ENCODE results near the gene TMEM167B. TPM values are rescaled to one million over a fixed set of nuclear protein-coding genes. Genes with fewer than 3 reads are reported as not detected.

TMEM167B gene
- polyA plus RNA-seq, 4 donors = 11.4 to 32.7 (median 17.1) TPM

GRCh38 chr1:109112652-109113285 lies 22.2 kb downstream of the TMEM167B start:
- FAIRE-seq (no peak), DNase-seq (peak; percentile 87 to 95)
- 8 to 23% (median 16%) methylated on average over 31 of the region's 31 CpGs for WGBS, 3 donors
- Histone ChIP-seq H3K9me3 (ENCODE audit: control insufficient read depth in 2 of 2, insufficient read depth in 1 of 2, low read depth in 1 of 2, low read length in 1 of 2) (no peaks in the 10 kb centered on the region), H3K4me1 (ENCODE audit: control insufficient read depth in 3 of 3, insufficient read depth in 2 of 3, low read depth in 1 of 3, low read length in 2 of 3) (peaks cover 0 to 17% (median 0%) of the 10 kb centered on the region in 3 donors), H3K4me3 (ENCODE audit: low read depth in 1 of 3, low read length in 3 of 3) (peak overlapping the region in 1 of 3 donors; percentile 62), H3K36me3 (ENCODE audit: control insufficient read depth in 3 of 3, insufficient read depth in 2 of 3, low read depth in 1 of 3, low read length in 3 of 3) (no peaks in the 10 kb centered on the region), H3K27ac (ENCODE audit: low read depth in 1 of 3, low read length in 2 of 3) (no peak overlapping the region), H3K27me3 (ENCODE audit: control insufficient read depth in 3 of 3, insufficient read depth in 3 of 3, low read length in 3 of 3) (peaks cover 0 to 15% (median 0%) of the 10 kb centered on the region in 3 donors)

- H3K9me3 ChIP-seq (ENCODE audit: control insufficient read depth in 2 of 2, insufficient read depth in 1 of 2, low read depth in 1 of 2, low read length in 1 of 2) = no peaks in the 10 kb centered on the region
- WGBS, 3 donors = 1% methylated on average over 48 to 56 of the region's 56 CpGs
- peak within 1 kb of the TSS in 2 of 3 donors; percentile 6 to 59 for H3K27ac ChIP-seq (ENCODE audit: low read depth in 1 of 3, low read length in 2 of 3)
- DNase-seq = peak; percentile 87
- H3K4me3 ChIP-seq (ENCODE audit: low read depth in 1 of 3, low read length in 3 of 3) = peak within 1 kb of the TSS in 2 of 3 donors; percentile 54 to 62
- H3K27me3 ChIP-seq (ENCODE audit: control insufficient read depth in 3 of 3, insufficient read depth in 3 of 3, low read length in 3 of 3) = peaks cover 0 to 15% (median 0%) of the 10 kb centered on the region in 3 donors
- H3K4me1 ChIP-seq (ENCODE audit: control insufficient read depth in 3 of 3, insufficient read depth in 2 of 3, low read depth in 1 of 3, low read length in 2 of 3) = peaks cover 0 to 17% (median 0%) of the 10 kb centered on the region in 3 donors
- no peak for FAIRE-seq
- no peaks in the 10 kb centered on the region for H3K36me3 ChIP-seq (ENCODE audit: control insufficient read depth in 3 of 3, insufficient read depth in 2 of 3, low read depth in 1 of 3, low read length in 3 of 3)
These were observed 23.2 kb downstream of the TMEM167B start, which contains the start of gene ELAPOR1 for GRCh38 chr1:109113590-109114341. ELAPOR1 (plus strand) TSS chr1:109114115; CDS start chr1:109114184, 69 bp downstream.

- Histone ChIP-seq H3K9me3 (ENCODE audit: control insufficient read depth in 2 of 2, insufficient read depth in 1 of 2, low read depth in 1 of 2, low read length in 1 of 2) (no peaks in the 10 kb centered on the region), H3K4me3 (ENCODE audit: low read depth in 1 of 3, low read length in 3 of 3) (peak overlapping the region in 2 of 3 donors; percentile 54 to 62), H3K4me1 (ENCODE audit: control insufficient read depth in 3 of 3, insufficient read depth in 2 of 3, low read depth in 1 of 3, low read length in 2 of 3) (peaks cover 0 to 17% (median 0%) of the 10 kb centered on the region in 3 donors), H3K27ac (ENCODE audit: low read depth in 1 of 3, low read length in 2 of 3) (peak overlapping the region in 2 of 3 donors; percentile 6 to 59), H3K27me3 (ENCODE audit: control insufficient read depth in 3 of 3, insufficient read depth in 3 of 3, low read length in 3 of 3) (peaks cover 0 to 15% (median 0%) of the 10 kb centered on the region in 3 donors), H3K36me3 (ENCODE audit: control insufficient read depth in 3 of 3, insufficient read depth in 2 of 3, low read depth in 1 of 3, low read length in 3 of 3) (peaks cover 0 to 3% (median 0%) of the 10 kb centered on the region in 3 donors)
- FAIRE-seq = no peak
- DNase-seq = no peak
- WGBS, 3 donors = 1 to 6% (median 2%) methylated on average over 12 of the region's 12 CpGs
These were observed 23.7 kb downstream of the TMEM167B start for GRCh38 chr1:109114342-109114674.

- WGBS, 3 donors = 26 to 64% (median 30%) methylated on average over 2 of the region's 2 CpGs
- Histone ChIP-seq H3K27ac (ENCODE audit: low read depth in 1 of 3, low read length in 2 of 3) (peak overlapping the region in 1 of 3 donors; percentile 31), H3K9me3 (ENCODE audit: control insufficient read depth in 2 of 2, insufficient read depth in 1 of 2, low read depth in 1 of 2, low read length in 1 of 2) (no peaks in the 10 kb centered on the region), H3K4me3 (ENCODE audit: low read depth in 1 of 3, low read length in 3 of 3) (no peak overlapping the region), H3K36me3 (ENCODE audit: control insufficient read depth in 3 of 3, insufficient read depth in 2 of 3, low read depth in 1 of 3, low read length in 3 of 3) (peaks cover 0 to 5% (median 0%) of the 10 kb centered on the region in 3 donors), H3K4me1 (ENCODE audit: control insufficient read depth in 3 of 3, insufficient read depth in 2 of 3, low read depth in 1 of 3, low read length in 2 of 3) (peaks cover 0 to 17% (median 0%) of the 10 kb centered on the region in 3 donors), H3K27me3 (ENCODE audit: control insufficient read depth in 3 of 3, insufficient read depth in 3 of 3, low read length in 3 of 3) (peaks cover 0 to 15% (median 0%) of the 10 kb centered on the region in 3 donors)
- no peak for FAIRE-seq
- no peak for DNase-seq
These were observed 25.1 kb downstream of the TMEM167B start for GRCh38 chr1:109115685-109116084.

GRCh38 chr1:109116286-109116685 lies 25.7 kb downstream of the TMEM167B start:
- H3K9me3 ChIP-seq (ENCODE audit: control insufficient read depth in 2 of 2, insufficient read depth in 1 of 2, low read depth in 1 of 2, low read length in 1 of 2) = no peaks in the 10 kb centered on the region
- H3K27ac ChIP-seq (ENCODE audit: low read depth in 1 of 3, low read length in 2 of 3) = peak overlapping the region in 1 of 3 donors; percentile 40
- H3K4me3 ChIP-seq (ENCODE audit: low read depth in 1 of 3, low read length in 3 of 3) = no peak overlapping the region
- peaks cover 0 to 5% (median 0%) of the 10 kb centered on the region in 3 donors for H3K36me3 ChIP-seq (ENCODE audit: control insufficient read depth in 3 of 3, insufficient read depth in 2 of 3, low read depth in 1 of 3, low read length in 3 of 3)
- peaks cover 0 to 15% (median 0%) of the 10 kb centered on the region in 3 donors for H3K27me3 ChIP-seq (ENCODE audit: control insufficient read depth in 3 of 3, insufficient read depth in 3 of 3, low read length in 3 of 3)
- WGBS, 3 donors = 20 to 61% (median 33%) methylated on average over 1 of the region's 1 CpG
- FAIRE-seq (no peak), DNase-seq (no peak)
- peaks cover 0 to 17% (median 0%) of the 10 kb centered on the region in 3 donors for H3K4me1 ChIP-seq (ENCODE audit: control insufficient read depth in 3 of 3, insufficient read depth in 2 of 3, low read depth in 1 of 3, low read length in 2 of 3)

- FAIRE-seq (no peak), DNase-seq (peak in 1 of 2 donors; percentile 36)
- H3K4me1 ChIP-seq (ENCODE audit: control insufficient read depth in 3 of 3, insufficient read depth in 2 of 3, low read depth in 1 of 3, low read length in 2 of 3) = peaks cover 0 to 8% (median 0%) of the 10 kb centered on the region in 3 donors
- H3K36me3 ChIP-seq (ENCODE audit: control insufficient read depth in 3 of 3, insufficient read depth in 2 of 3, low read depth in 1 of 3, low read length in 3 of 3) = peaks cover 0 to 5% (median 0%) of the 10 kb centered on the region in 3 donors
- WGBS, 3 donors = 6 to 61% (median 42%) methylated on average over 3 of the region's 3 CpGs
- H3K4me3 ChIP-seq (ENCODE audit: low read depth in 1 of 3, low read length in 3 of 3) = no peak overlapping the region
- no peaks in the 10 kb centered on the region for H3K9me3 ChIP-seq (ENCODE audit: control insufficient read depth in 2 of 2, insufficient read depth in 1 of 2, low read depth in 1 of 2, low read length in 1 of 2)
- H3K27me3 ChIP-seq (ENCODE audit: control insufficient read depth in 3 of 3, insufficient read depth in 3 of 3, low read length in 3 of 3) = peaks cover 0 to 13% (median 0%) of the 10 kb centered on the region in 3 donors
- no peak overlapping the region for H3K27ac ChIP-seq (ENCODE audit: low read depth in 1 of 3, low read length in 2 of 3)
These were observed 27.5 kb downstream of the TMEM167B start for GRCh38 chr1:109118089-109118488.

GRCh38 chr1:109120356-109120755 lies 29.8 kb downstream of the TMEM167B start:
- peaks cover 0 to 5% (median 0%) of the 10 kb centered on the region in 3 donors for H3K36me3 ChIP-seq (ENCODE audit: control insufficient read depth in 3 of 3, insufficient read depth in 2 of 3, low read depth in 1 of 3, low read length in 3 of 3)
- H3K9me3 ChIP-seq (ENCODE audit: control insufficient read depth in 2 of 2, insufficient read depth in 1 of 2, low read depth in 1 of 2, low read length in 1 of 2) = no peaks in the 10 kb centered on the region
- peaks cover 0 to 3% (median 0%) of the 10 kb centered on the region in 3 donors for H3K4me1 ChIP-seq (ENCODE audit: control insufficient read depth in 3 of 3, insufficient read depth in 2 of 3, low read depth in 1 of 3, low read length in 2 of 3)
- H3K27ac ChIP-seq (ENCODE audit: low read depth in 1 of 3, low read length in 2 of 3) = no peak overlapping the region
- H3K27me3 ChIP-seq (ENCODE audit: control insufficient read depth in 3 of 3, insufficient read depth in 3 of 3, low read length in 3 of 3) = no peaks in the 10 kb centered on the region
- no peak for DNase-seq
- 89 to 92% (median 90%) methylated on average over 5 of the region's 5 CpGs for WGBS, 3 donors
- no peak overlapping the region for H3K4me3 ChIP-seq (ENCODE audit: low read depth in 1 of 3, low read length in 3 of 3)
- no peak for FAIRE-seq

- Histone ChIP-seq H3K9me3 (ENCODE audit: control insufficient read depth in 2 of 2, insufficient read depth in 1 of 2, low read depth in 1 of 2, low read length in 1 of 2) (no peaks in the 10 kb centered on the region), H3K27me3 (ENCODE audit: control insufficient read depth in 3 of 3, insufficient read depth in 3 of 3, low read length in 3 of 3) (no peaks in the 10 kb centered on the region), H3K27ac (ENCODE audit: low read depth in 1 of 3, low read length in 2 of 3) (no peak overlapping the region), H3K4me3 (ENCODE audit: low read depth in 1 of 3, low read length in 3 of 3) (no peak overlapping the region), H3K36me3 (ENCODE audit: control insufficient read depth in 3 of 3, insufficient read depth in 2 of 3, low read depth in 1 of 3, low read length in 3 of 3) (peaks cover 0 to 9% (median 0%) of the 10 kb centered on the region in 3 donors), H3K4me1 (ENCODE audit: control insufficient read depth in 3 of 3, insufficient read depth in 2 of 3, low read depth in 1 of 3, low read length in 2 of 3) (peaks cover 0 to 35% (median 0%) of the 10 kb centered on the region in 3 donors)
- 58 to 87% (median 79%) methylated on average over 2 of the region's 2 CpGs for WGBS, 3 donors
- FAIRE-seq (no peak), DNase-seq (no peak)
These were observed 40.5 kb downstream of the TMEM167B start for GRCh38 chr1:109131059-109131458.

All from small intestine (tissue), 7 donors.